ENCODE results near the gene F10. TPM values are rescaled to one million over a fixed set of nuclear protein-coding genes. Genes with fewer than 3 reads are reported as not detected.
A peak's percentile ranks its signal among the peaks of the same experiment; 100 is the strongest.
"Not testable (repeated sequence)": the region's sequence is repeated elsewhere in the genome, so short reads cannot be mapped to it uniquely, and the experiment has no call there.

Gene F10
- polyA plus RNA-seq, 1 donor from 2014 or later, result not detected

DNA sequence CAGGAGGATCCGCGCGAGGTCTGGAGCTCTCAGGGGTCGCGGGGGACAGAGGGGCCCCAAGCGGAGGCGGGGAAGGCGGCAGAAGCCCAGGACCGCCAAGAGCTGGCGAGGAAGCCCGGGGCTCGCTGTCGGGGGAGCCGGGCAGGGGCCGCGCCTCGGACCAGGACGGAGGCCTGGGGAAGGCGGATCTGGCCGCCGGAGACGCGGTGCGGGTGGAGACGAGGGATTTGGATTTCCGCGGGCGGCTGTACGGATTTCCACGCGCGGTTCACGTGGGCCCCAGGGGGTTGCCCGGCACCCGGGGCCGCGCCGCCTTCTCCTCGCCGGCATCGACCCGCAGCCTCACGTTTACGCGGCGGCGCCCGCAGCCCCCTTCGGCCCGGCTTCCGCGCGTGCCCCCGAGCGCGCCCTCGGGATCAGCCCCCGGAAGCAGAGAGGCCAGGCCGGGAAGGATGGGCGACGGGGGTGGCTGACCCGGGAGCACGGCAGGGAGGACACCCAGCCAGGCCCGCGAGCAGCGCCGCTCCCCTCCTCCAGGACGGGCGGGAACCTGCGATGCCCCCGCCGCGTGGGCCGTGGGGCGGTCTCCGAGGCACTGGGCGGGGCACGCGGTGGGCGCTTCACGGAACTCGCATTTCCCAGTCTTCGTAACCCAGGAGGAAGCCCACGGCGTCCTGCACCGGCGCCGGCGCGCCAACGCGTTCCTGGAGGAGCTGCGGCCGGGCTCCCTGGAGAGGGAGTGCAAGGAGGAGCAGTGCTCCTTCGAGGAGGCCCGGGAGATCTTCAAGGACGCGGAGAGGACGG, 12.3 kb upstream of the F10 start:
- peaks cover 7% of the 10 kb centered on the region for H3K9me3 ChIP-seq (ENCODE audit: low read length)
- H3K79me2 ChIP-seq (replicated peaks; ENCODE audit: insufficient read depth, low read length), result no peaks in the 10 kb centered on the region
- H3F3A ChIP-seq (ENCODE audit: insufficient read depth, low read length, poor library complexity, severe bottlenecking), result no peaks in the 10 kb centered on the region
- no peak overlapping the region for H2AFZ ChIP-seq (ENCODE audit: low read depth, low read length)
- TF ChIP-seq EZH2 (IDR thresholded peaks at IDR 0.05; ENCODE audit: borderline replicate concordance, insufficient read depth, low read length, poor library complexity, severe bottlenecking), result no peak
- no peak for TF ChIP-seq EP300 (conservative IDR thresholded peaks at IDR 0.05; ENCODE audit: poor library complexity, severe bottlenecking)
- TF ChIP-seq POLR2AphosphoS5 (IDR thresholded peaks at IDR 0.05), result no peak
- TF ChIP-seq, protein P1, sequence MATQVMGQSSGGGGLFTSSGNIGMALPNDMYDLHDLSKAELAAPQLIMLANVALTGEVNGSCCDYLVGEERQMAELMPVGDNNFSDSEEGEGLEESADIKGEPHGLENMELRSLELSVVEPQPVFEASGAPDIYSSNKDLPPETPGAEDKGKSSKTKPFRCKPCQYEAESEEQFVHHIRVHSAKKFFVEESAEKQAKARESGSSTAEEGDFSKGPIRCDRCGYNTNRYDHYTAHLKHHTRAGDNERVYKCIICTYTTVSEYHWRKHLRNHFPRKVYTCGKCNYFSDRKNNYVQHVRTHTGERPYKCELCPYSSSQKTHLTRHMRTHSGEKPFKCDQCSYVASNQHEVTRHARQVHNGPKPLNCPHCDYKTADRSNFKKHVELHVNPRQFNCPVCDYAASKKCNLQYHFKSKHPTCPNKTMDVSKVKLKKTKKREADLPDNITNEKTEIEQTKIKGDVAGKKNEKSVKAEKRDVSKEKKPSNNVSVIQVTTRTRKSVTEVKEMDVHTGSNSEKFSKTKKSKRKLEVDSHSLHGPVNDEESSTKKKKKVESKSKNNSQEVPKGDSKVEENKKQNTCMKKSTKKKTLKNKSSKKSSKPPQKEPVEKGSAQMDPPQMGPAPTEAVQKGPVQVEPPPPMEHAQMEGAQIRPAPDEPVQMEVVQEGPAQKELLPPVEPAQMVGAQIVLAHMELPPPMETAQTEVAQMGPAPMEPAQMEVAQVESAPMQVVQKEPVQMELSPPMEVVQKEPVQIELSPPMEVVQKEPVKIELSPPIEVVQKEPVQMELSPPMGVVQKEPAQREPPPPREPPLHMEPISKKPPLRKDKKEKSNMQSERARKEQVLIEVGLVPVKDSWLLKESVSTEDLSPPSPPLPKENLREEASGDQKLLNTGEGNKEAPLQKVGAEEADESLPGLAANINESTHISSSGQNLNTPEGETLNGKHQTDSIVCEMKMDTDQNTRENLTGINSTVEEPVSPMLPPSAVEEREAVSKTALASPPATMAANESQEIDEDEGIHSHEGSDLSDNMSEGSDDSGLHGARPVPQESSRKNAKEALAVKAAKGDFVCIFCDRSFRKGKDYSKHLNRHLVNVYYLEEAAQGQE (IDR thresholded peaks at IDR 0.05; ENCODE audit: borderline replicate concordance), result no peak
- TF ChIP-seq SMC3 (conservative IDR thresholded peaks at IDR 0.05; ENCODE audit: poor library complexity), result no peak
- no peak for TF ChIP-seq MXI1 (conservative IDR thresholded peaks at IDR 0.05; ENCODE audit: poor library complexity, severe bottlenecking)
- TF ChIP-seq, protein P2, sequence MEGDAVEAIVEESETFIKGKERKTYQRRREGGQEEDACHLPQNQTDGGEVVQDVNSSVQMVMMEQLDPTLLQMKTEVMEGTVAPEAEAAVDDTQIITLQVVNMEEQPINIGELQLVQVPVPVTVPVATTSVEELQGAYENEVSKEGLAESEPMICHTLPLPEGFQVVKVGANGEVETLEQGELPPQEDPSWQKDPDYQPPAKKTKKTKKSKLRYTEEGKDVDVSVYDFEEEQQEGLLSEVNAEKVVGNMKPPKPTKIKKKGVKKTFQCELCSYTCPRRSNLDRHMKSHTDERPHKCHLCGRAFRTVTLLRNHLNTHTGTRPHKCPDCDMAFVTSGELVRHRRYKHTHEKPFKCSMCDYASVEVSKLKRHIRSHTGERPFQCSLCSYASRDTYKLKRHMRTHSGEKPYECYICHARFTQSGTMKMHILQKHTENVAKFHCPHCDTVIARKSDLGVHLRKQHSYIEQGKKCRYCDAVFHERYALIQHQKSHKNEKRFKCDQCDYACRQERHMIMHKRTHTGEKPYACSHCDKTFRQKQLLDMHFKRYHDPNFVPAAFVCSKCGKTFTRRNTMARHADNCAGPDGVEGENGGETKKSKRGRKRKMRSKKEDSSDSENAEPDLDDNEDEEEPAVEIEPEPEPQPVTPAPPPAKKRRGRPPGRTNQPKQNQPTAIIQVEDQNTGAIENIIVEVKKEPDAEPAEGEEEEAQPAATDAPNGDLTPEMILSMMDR (IDR thresholded peaks at IDR 0.05; ENCODE audit: poor library complexity, severe bottlenecking), result no peak
- TF ChIP-seq RAD21 (conservative IDR thresholded peaks at IDR 0.05), result no peak
- no peak overlapping the region for H3K27ac ChIP-seq (ENCODE audit: low read length)
- peaks cover 22% of the 10 kb centered on the region for H3K27me3 ChIP-seq (ENCODE audit: insufficient read depth, low read depth, low read length)
- H3K36me3 ChIP-seq (ENCODE audit: insufficient read depth, low read length), result no peaks in the 10 kb centered on the region
- H3K9ac ChIP-seq (ENCODE audit: low read length), result no peak overlapping the region
- no peaks in the 10 kb centered on the region for H3K9me2 ChIP-seq (ENCODE audit: insufficient read depth, low read length)
- H4K20me1 ChIP-seq (ENCODE audit: insufficient read depth), result no peaks in the 10 kb centered on the region
- H3K4me2 ChIP-seq (ENCODE audit: low read length), result no peak overlapping the region
- peak overlapping the region; percentile 62 for H3K4me3 ChIP-seq (ENCODE audit: low read length)

DNA sequence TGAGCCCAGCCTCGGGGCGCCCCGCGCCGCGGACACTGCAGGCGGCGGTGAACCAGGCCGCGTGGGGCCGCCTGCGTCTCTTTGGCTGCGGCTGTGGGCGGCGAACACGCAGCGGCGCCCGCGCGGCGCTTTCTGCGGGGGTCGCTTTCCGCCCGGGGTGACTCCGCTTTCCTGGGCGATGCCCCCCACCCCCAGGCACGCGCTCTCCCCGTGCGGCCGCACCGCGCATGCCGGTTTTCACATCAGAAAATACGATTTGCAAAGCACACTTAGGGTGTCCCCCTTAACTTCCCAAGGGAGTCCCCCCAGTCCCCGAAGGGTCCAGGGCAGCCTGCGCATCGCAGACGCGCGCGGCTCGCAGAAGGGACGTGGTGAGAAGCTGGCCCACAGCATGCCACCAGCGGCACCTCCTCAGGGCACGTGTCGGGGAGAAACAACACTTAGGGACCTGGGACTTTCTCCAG, 11.7 kb upstream of the F10 start:
- Histone ChIP-seq H3K27me3 (ENCODE audit: insufficient read depth, low read depth, low read length) (peaks cover 22% of the 10 kb centered on the region), H3K79me2 (replicated peaks; ENCODE audit: insufficient read depth, low read length) (no peaks in the 10 kb centered on the region), H2AFZ (ENCODE audit: low read depth, low read length) (no peak overlapping the region)

DNA sequence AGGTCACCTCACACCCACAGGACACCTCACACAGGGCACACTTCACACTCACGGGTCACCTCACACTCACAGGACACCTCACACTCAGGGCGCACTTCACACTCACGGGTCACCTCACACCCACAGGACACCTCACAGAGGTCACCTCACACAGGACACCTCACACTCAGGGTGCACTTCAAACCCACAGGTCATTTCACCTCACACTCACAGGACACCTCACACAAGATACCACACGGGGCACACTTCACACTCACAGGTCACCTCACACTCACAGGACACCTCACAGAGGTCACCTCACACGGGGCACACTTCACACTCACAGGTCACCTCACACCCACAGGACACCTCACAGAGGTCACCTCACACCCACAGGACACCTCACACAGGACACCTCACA, 10.8 kb upstream of the F10 start:
- H3K27ac ChIP-seq (ENCODE audit: low read length); H3K4me3 ChIP-seq (ENCODE audit: low read length); H3K79me2 ChIP-seq (replicated peaks; ENCODE audit: insufficient read depth, low read length); H2AFZ ChIP-seq (ENCODE audit: low read depth, low read length); H3K9me3 ChIP-seq (ENCODE audit: low read length); H3K36me3 ChIP-seq (ENCODE audit: insufficient read depth, low read length); H3K4me2 ChIP-seq (ENCODE audit: low read length); H3K9me2 ChIP-seq (ENCODE audit: insufficient read depth, low read length); H3K9ac ChIP-seq (ENCODE audit: low read length); H3F3A ChIP-seq (ENCODE audit: insufficient read depth, low read length, poor library complexity, severe bottlenecking); H4K20me1 ChIP-seq (ENCODE audit: insufficient read depth): not testable (repeated sequence)
- H3K27me3 ChIP-seq (ENCODE audit: insufficient read depth, low read depth, low read length), result peaks cover 22% of the 10 kb centered on the region

More for the DNA sequence above, 11.7 kb upstream of the F10 start:
- Histone ChIP-seq H3K27ac (ENCODE audit: low read length) (no peak overlapping the region), H3K9ac (ENCODE audit: low read length) (no peak overlapping the region), H3K9me2 (ENCODE audit: insufficient read depth, low read length) (no peaks in the 10 kb centered on the region), H3K4me2 (ENCODE audit: low read length) (no peak overlapping the region), H3K4me3 (ENCODE audit: low read length) (peak overlapping the region; percentile 62), H3F3A (ENCODE audit: insufficient read depth, low read length, poor library complexity, severe bottlenecking) (no peaks in the 10 kb centered on the region), H4K20me1 (ENCODE audit: insufficient read depth) (no peaks in the 10 kb centered on the region), H3K9me3 (ENCODE audit: low read length) (peaks cover 7% of the 10 kb centered on the region), H3K36me3 (ENCODE audit: insufficient read depth, low read length) (no peaks in the 10 kb centered on the region)
- no peak for TF ChIP-seq EZH2 (IDR thresholded peaks at IDR 0.05; ENCODE audit: borderline replicate concordance, insufficient read depth, low read length, poor library complexity, severe bottlenecking)
- TF ChIP-seq, protein P2 (IDR thresholded peaks at IDR 0.05; ENCODE audit: poor library complexity, severe bottlenecking), result no peak

DNA sequence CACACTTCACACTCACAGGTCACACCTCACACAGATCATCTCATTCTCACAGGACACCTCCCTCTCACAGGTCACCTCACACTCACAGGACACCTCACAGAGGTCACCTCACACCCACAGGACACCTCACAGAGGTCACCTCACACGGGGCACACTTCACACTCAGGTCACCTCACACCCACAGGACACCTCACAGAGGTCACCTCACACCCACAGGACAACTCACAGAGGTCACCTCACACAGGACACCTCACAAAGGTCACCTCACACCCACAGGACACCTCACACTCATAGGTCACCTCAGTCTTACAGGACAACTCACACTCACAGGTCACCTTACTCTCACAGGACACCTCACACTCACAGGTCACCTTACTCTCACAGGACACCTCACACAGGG, 10.1 kb upstream of the F10 start:
- not testable (repeated sequence) for H3F3A ChIP-seq (ENCODE audit: insufficient read depth, low read length, poor library complexity, severe bottlenecking); H3K79me2 ChIP-seq (replicated peaks; ENCODE audit: insufficient read depth, low read length); H3K4me2 ChIP-seq (ENCODE audit: low read length); H3K27ac ChIP-seq (ENCODE audit: low read length); H2AFZ ChIP-seq (ENCODE audit: low read depth, low read length); H3K36me3 ChIP-seq (ENCODE audit: insufficient read depth, low read length); H3K4me3 ChIP-seq (ENCODE audit: low read length); H3K9ac ChIP-seq (ENCODE audit: low read length); H3K9me2 ChIP-seq (ENCODE audit: insufficient read depth, low read length); H3K9me3 ChIP-seq (ENCODE audit: low read length); H4K20me1 ChIP-seq (ENCODE audit: insufficient read depth)
- H3K27me3 ChIP-seq (ENCODE audit: insufficient read depth, low read depth, low read length), result peaks cover 22% of the 10 kb centered on the region

Data from neural cell (in vitro differentiated cells).